ENCODE data around the gene C3orf49.

C3orf49 gene
- 0 reads per million in 2 experiments for total RNA-seq

GRCh38 chr3:63819151-63819398 is at the start of gene C3orf49:
Gene C3orf49, plus strand, starts transcription at chr3:63819299. Its CDS starts 173 bp downstream, at chr3:63819472.
- no peak for DNase-seq (ENCODE audit: low read depth)

GRCh38 chr3:63774781-63775180 is 44.3 kb upstream of the C3orf49 start:
- no peak for DNase-seq (ENCODE audit: low read depth)

- no peak for DNase-seq (ENCODE audit: low read depth)
These were observed 39.9 kb upstream of the C3orf49 start for GRCh38 chr3:63779227-63779626.

- no peak for DNase-seq (ENCODE audit: low read depth)
These were observed 27.1 kb upstream of the C3orf49 start for GRCh38 chr3:63791974-63792373.

GRCh38 chr3:63795438-63795837 is 23.7 kb upstream of the C3orf49 start:
- no peak for DNase-seq (ENCODE audit: low read depth)

- no peak for DNase-seq (ENCODE audit: low read depth)
These were observed 20.6 kb upstream of the C3orf49 start for GRCh38 chr3:63798544-63798943.

GRCh38 chr3:63798949-63799348 is 20.1 kb upstream of the C3orf49 start:
- no peak for DNase-seq (ENCODE audit: low read depth)

GRCh38 chr3:63800097-63800496 is 19.0 kb upstream of the C3orf49 start:
- no peak for DNase-seq (ENCODE audit: low read depth)

GRCh38 chr3:63803911-63804310 is 15.2 kb upstream of the C3orf49 start:
- DNase-seq (ENCODE audit: low read depth), result no peak

- no peak for DNase-seq (ENCODE audit: low read depth)
These were observed 11.0 kb upstream of the C3orf49 start for GRCh38 chr3:63807961-63808565.

GRCh38 chr3:63808633-63809032 is 10.5 kb upstream of the C3orf49 start:
- DNase-seq (ENCODE audit: low read depth), result no peak

GRCh38 chr3:63809607-63810006 is 9.5 kb upstream of the C3orf49 start:
- no peak for DNase-seq (ENCODE audit: low read depth)

- no peak for DNase-seq (ENCODE audit: low read depth)
These were observed 4.9 kb upstream of the C3orf49 start for GRCh38 chr3:63814237-63814636.

GRCh38 chr3:63817225-63817624 is 1.9 kb upstream of the C3orf49 start:
- DNase-seq (ENCODE audit: low read depth), result no peak

GRCh38 chr3:63818282-63819150 is 583 bp upstream of the C3orf49 start:
- DNase-seq (ENCODE audit: low read depth), result peak; percentile 30

GRCh38 chr3:63824309-63824708 is 5.2 kb downstream of the C3orf49 start:
- DNase-seq (ENCODE audit: low read depth), result no peak

- no peak for DNase-seq (ENCODE audit: low read depth)
These were observed 11.4 kb downstream of the C3orf49 start for GRCh38 chr3:63830526-63830925.

- no peak for DNase-seq (ENCODE audit: low read depth)
These were observed 13.3 kb downstream of the C3orf49 start for GRCh38 chr3:63832395-63832794.

- DNase-seq (ENCODE audit: low read depth), result no peak
These were observed 22.6 kb downstream of the C3orf49 start for GRCh38 chr3:63841704-63842103.

GRCh38 chr3:63842127-63842526 is 23.0 kb downstream of the C3orf49 start:
- DNase-seq (ENCODE audit: low read depth), result no peak

- no peak for DNase-seq (ENCODE audit: low read depth)
These were observed 26.1 kb downstream of the C3orf49 start for GRCh38 chr3:63845215-63845614.

- no peak for DNase-seq (ENCODE audit: low read depth)
These were observed 28.8 kb downstream of the C3orf49 start for GRCh38 chr3:63847718-63848450.

GRCh38 chr3:63849175-63849574 is 30.1 kb downstream of the C3orf49 start:
- no peak for DNase-seq (ENCODE audit: low read depth)

Measured in T follicular helper cell (primary cell).